Uterus (tissue), 4 donors: ENCODE results near the gene HECW1. TPM values are rescaled to one million over a fixed set of nuclear protein-coding genes. Genes with fewer than 3 reads are reported as not detected.

Source experiments
- DNase-seq, 2 donors: peaks; one replicate each; pipeline ENCODE4 v3.0.0-alpha.2; 2019 to 2020
- H3K27ac ChIP-seq, 2 donors: fragments of 200-600 bp; sonication (generic); 1 replicate in 1 of 2; 2 replicates in 1 of 2; pipeline ENCODE4 v1.5.1; 2016 to 2018
- H3K27me3 ChIP-seq, 2 donors: fragments of 200-600 bp; sonication (generic); one replicate each; pipeline ENCODE4 v1.5.1; 2018 to 2019; ENCODE audit warnings: control low read depth in 1 of 2
- H3K36me3 ChIP-seq, 2 donors: fragments of 200-600 bp; sonication (generic); one replicate each; pipeline ENCODE4 v1.5.1; 2019; ENCODE audit warnings: control low read depth in 1 of 2
- H3K4me1 ChIP-seq, 2 donors: fragments of 200-600 bp; sonication (generic); one replicate each; pipeline ENCODE4 v1.5.1; 2018 to 2019; ENCODE audit warnings: control low read depth in 1 of 2
- H3K4me3 ChIP-seq, 2 donors: fragments of 200-600 bp; sonication (generic); 1 replicate in 1 of 2; 2 replicates in 1 of 2; pipeline ENCODE4 v1.5.1; 2018 to 2019; ENCODE audit warnings: mild to moderate bottlenecking in 1 of 2
- H3K9me3 ChIP-seq, 2 donors: fragments of 200-600 bp; sonication (generic); one replicate each; pipeline ENCODE4 v1.5.1; 2019; ENCODE audit warnings: control low read depth in 1 of 2
- POLR2A ChIP-seq, 2 donors: fragments of 450-650 bp; IDR thresholded peaks; one replicate each; pipeline ENCODE4 v1.6.1; 2016; ENCODE audit warnings: antibody characterized with exemption in 2 of 2, mild to moderate bottlenecking in 1 of 2, moderate library complexity in 1 of 2
- intact Hi-C: fragments of 100-400 bp; cut with DNase I; formaldehyde crosslinking; loops from one replicate; pipeline ENCODE4 v1.15.1; 2023; ENCODE audit warnings: low total_unique reads
- total RNA-seq, 4 donors: library from RNA; depleted of rRNA in 3 of 4; stranded (reverse); fragments of >200 nt in 3 of 4; gene quantifications; one replicate each; pipeline versions ENCODE4 v1.1.0 to v1.2.4, GENCODE V29; 2014 to 2023
- TF ChIP-seq, protein P1 (sequence below), 4 experiments: fragments of 200-600 bp in 2 of 4; fragments of 450-650 bp in 2 of 4; sonication (generic) in 2 of 4; IDR thresholded peaks; one replicate each; pipeline ENCODE4 v1.5.1; 2016 to 2019; ENCODE audit warnings: antibody characterized with exemption in 4 of 4, mild to moderate bottlenecking in 2 of 4, moderate library complexity in 1 of 4
- donor health status: DM: yes; HTN: yes; CAD: no.

Gene HECW1
- total RNA-seq, 4 donors from 2014 or later = 0.28 TPM; not detected in 3

DNA sequence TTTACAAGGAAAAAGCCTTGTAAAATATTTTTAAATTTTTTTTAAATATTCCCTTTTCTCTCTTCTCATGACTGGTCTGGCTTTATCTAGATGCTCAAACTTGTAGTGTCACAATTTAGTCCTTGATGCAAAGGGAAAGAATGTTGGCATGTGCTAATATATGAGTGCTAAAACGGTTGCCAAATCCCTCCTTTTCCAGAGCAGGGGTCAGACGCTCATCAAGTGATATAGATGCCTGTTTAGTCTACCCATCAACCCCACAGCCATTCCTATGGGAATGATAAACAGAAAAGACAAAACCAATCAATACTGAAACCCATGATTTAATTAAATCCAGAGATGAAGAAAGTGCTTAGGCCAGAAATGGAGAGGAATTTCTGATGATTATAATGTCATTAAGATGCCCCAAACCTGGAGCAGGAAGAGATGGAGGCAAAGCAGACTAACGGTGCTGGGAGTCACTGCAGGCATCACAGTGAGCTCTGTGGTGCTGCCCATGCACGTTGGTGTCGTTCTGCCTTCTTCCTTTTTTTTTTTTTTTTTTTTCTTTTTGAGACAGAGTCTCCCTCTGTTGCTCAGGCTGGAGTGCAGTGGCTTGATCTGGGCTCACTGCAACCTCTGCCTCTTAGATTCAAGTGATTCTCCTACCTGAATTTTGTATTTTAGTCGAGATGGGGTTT is 260.4 kb downstream of the HECW1 start:
- Histone ChIP-seq H3K27ac (no peak overlapping the region), H3K4me3 (no peak overlapping the region), H3K36me3 (no peaks in the 10 kb centered on the region), H3K4me1 (no peaks in the 10 kb centered on the region), H3K27me3 (no peaks in the 10 kb centered on the region), H3K9me3 (no peaks in the 10 kb centered on the region)
- intact Hi-C loops = no loop called here
- no peak for TF ChIP-seq POLR2A (IDR thresholded peaks at IDR 0.05)
- TF ChIP-seq, protein P1, sequence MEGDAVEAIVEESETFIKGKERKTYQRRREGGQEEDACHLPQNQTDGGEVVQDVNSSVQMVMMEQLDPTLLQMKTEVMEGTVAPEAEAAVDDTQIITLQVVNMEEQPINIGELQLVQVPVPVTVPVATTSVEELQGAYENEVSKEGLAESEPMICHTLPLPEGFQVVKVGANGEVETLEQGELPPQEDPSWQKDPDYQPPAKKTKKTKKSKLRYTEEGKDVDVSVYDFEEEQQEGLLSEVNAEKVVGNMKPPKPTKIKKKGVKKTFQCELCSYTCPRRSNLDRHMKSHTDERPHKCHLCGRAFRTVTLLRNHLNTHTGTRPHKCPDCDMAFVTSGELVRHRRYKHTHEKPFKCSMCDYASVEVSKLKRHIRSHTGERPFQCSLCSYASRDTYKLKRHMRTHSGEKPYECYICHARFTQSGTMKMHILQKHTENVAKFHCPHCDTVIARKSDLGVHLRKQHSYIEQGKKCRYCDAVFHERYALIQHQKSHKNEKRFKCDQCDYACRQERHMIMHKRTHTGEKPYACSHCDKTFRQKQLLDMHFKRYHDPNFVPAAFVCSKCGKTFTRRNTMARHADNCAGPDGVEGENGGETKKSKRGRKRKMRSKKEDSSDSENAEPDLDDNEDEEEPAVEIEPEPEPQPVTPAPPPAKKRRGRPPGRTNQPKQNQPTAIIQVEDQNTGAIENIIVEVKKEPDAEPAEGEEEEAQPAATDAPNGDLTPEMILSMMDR (IDR thresholded peaks at IDR 0.05) = no peak
- no peak for DNase-seq

DNA sequence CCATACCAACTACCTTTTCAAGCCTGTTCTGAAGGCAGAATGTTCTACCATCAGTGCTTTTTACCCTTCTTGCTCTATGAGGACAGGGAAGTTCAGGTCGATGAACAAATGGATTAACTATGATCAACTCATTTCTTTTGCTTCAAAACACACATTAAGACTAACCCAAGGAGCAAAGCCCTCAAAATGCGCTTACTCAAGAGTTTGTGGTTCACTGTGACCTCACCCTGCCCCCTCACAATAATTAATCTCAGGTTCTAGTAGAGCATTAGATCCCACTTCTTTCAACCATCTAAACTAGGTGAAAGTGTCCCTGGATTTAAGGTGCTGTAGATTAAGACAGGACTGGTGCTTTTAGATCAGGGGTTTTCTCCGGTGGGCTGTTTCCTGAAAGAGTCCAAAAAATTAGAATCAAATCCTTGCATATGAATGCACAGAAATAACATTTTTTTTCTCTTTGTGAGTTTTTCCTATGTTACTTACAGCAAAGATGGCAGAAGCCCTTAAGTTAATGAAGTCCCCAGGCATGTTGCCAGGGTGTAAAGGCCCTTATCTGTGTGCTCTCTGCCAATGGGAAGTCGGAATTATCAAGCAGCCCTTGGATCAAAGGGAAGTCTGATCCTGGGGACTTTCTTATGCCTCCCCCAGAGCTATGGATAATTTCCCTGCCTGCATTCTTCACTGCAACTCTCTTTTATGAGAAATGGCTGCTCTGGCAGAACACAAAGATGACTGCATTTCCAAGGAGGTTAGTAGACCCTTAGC is 264.9 kb downstream of the HECW1 start:
- Histone ChIP-seq H3K9me3 (no peaks in the 10 kb centered on the region), H3K27ac (no peak overlapping the region), H3K36me3 (no peaks in the 10 kb centered on the region), H3K27me3 (no peaks in the 10 kb centered on the region), H3K4me1 (no peaks in the 10 kb centered on the region), H3K4me3 (no peak overlapping the region)
- TF ChIP-seq POLR2A (IDR thresholded peaks at IDR 0.05) = no peak
- TF ChIP-seq, protein P1 (IDR thresholded peaks at IDR 0.05) = no peak
- DNase-seq = no peak
- intact Hi-C loops = no loop called here

DNA sequence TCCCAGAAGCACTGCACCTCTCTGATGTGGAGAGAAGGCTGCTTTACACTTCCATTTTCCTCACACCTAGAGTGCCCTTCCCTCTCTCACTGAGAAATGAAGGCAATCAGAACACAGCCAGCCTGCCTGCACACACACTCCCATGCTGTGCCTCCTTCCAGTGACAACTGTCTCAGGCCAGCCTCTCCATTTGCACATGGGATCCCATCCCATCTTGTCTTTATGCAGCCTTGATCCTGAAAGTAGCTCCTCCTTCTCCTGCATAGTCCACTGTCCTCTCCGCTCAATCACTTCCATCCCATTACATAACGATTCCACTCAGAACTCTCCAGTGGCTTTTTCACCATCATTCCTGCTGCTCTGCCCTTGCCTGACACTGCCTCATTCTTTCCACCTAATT is 266.8 kb downstream of the HECW1 start:
- Histone ChIP-seq H3K36me3 (no peaks in the 10 kb centered on the region), H3K27me3 (no peaks in the 10 kb centered on the region), H3K9me3 (no peaks in the 10 kb centered on the region), H3K4me3 (no peak overlapping the region), H3K4me1 (no peaks in the 10 kb centered on the region), H3K27ac (no peak overlapping the region)
- intact Hi-C loops = no loop called here
- TF ChIP-seq POLR2A (IDR thresholded peaks at IDR 0.05) = no peak
- TF ChIP-seq, protein P1 (IDR thresholded peaks at IDR 0.05) = no peak
- DNase-seq = no peak

DNA sequence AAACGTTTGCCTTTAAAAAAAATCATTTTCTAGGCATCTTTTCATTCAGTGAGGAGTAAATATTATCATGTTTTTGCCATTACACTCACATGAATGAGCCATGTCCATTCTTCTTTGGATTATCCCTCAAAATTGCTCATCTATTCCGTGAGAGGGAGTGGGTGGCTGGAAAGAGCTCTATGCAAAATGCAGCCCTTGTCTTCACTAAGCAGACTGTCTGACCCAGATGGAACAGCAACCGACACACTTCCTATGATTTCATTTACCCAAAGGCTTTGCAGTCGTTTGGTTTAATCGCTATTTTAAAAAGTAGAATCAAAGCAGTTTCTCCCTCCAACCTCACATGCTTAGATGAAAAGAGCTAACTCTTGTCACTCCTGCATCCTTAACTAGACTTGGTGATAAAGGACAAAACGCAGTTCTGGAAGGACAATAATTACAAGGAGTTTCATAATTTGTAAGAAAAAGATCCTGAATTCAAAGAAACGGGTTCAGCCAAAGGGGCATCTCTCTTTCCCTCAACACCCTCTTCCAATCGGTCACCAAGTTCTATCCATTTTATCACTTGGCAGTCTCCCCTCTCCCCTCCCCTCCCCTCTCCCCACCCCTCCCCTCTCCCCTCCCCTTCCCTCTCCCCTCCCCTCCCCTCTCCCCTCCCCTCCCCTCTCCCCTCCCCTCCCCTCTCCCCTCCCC is 272.3 kb downstream of the HECW1 start:
- Histone ChIP-seq H3K27ac (no peak overlapping the region), H3K36me3 (no peaks in the 10 kb centered on the region), H3K4me3 (no peak overlapping the region), H3K9me3 (no peaks in the 10 kb centered on the region), H3K27me3 (no peaks in the 10 kb centered on the region), H3K4me1 (no peaks in the 10 kb centered on the region)
- intact Hi-C loops = no loop called here
- no peak for DNase-seq
- TF ChIP-seq, protein P1 (IDR thresholded peaks at IDR 0.05) = no peak
- no peak for TF ChIP-seq POLR2A (IDR thresholded peaks at IDR 0.05)

DNA sequence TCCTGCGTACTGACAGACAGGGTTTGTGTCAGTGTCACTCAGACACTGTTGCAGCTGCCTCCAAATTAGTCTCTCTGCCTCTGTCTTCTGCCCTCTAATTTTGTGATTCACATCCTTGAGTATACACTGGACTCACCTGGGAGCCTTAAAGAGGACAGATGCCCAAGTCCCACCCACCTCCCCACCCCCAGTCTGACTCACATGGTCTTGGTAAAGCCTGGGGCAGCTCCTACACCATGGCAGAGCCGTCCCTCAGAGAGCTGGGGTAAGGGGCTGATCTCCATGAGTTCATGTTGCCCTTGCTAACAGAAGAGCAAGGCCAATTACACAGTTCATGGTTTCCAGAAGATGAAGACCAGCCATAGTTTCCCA is 272.8 kb downstream of the HECW1 start:
- Histone ChIP-seq H3K4me3 (no peak overlapping the region), H3K36me3 (no peaks in the 10 kb centered on the region), H3K4me1 (no peaks in the 10 kb centered on the region), H3K27me3 (no peaks in the 10 kb centered on the region), H3K27ac (no peak overlapping the region), H3K9me3 (no peaks in the 10 kb centered on the region)
- intact Hi-C loops = no loop called here
- TF ChIP-seq, protein P1 (IDR thresholded peaks at IDR 0.05) = no peak
- no peak for TF ChIP-seq POLR2A (IDR thresholded peaks at IDR 0.05)
- DNase-seq = no peak
